GM15510 (cell line): ENCODE results near the gene MXRA7.

Experiments
- POLR2A ChIP-seq: IDR thresholded peaks from 3 replicates; pipeline ENCODE4 v1.6.1; 2011; ENCODE audit warnings: borderline replicate concordance; ENCODE audit not compliant: insufficient read length; ENCODE audit errors: extremely low read depth

Gene MXRA7

DNA sequence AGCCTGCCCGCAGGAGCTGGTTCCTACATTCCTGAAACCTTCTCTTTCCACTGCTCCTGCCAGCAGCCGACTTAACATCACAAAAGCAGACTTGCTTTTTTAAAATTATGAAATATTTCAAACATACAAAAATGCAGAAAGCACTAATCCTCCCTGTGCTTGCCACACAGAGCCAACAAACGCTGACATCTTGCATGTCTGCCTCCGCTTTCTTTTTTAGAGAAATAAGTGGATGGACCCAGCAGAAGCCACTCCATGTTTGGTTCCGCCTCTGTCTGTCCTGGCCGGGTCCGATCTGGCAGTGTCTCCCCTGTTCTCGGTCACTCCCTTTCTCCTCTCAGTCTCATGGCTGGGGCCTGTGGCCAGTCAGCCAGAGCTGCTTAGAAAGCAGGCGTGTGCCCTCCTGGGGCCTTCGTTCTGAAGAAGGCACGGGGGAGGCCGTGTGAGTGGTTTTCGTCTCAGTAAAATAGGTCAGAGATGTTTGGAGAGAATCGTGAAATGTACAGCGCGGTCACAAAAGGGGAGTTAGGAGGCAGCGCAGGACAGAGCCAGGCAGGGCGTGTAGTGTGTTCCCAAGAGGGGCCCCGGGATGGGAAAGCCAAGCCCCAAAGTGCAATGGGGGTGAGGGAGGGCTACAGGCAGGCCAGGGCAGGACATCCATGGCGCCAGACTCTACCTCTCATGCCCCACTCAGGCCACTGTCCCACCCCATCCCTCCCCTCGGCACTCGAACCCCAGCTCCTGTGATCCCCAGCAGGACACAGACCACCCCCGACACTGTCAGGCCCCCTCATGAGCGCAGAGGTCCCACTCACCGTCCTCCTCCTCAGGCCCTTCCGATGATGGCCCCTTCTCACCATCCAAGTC lies 23.2 kb downstream of the MXRA7 start:
- TF ChIP-seq POLR2A: no peak

DNA sequence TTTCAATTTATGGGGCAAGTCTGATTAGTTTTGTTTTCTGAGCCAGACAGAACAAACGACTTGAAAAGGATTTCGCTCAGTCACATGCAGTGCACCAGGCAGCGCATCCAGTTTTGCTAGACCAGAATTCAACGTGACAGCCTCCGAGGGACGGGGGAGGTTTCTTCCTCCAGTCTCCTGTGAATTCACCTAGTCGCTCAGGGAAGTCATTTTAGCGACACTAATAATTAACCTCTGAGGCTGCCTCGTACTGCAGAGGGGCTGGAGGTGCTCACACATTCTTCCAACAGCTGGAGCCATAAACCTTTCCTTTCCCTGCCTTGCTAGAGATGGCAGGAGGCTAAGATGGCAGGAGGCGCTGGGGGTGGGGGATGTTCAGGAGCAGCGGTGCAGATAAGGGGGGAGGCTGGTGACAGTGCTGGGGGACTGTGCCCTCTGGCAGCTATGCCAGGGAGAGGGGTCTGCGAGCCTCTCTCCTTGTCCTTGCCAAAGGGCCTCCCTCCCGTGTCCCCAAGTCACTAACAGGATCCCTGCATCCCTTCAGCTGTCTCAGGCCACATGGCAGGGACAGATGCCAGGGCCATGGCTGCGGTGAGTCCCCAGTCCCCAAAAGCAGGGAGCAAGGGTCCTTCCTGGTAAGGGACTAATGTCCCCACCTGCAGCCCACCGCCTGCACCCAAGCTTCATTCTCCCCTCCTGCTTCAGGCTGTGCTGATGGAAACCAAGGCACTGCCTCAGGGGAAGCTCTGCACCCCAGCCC lies 24.0 kb downstream of the MXRA7 start:
- no peak for TF ChIP-seq POLR2A

DNA sequence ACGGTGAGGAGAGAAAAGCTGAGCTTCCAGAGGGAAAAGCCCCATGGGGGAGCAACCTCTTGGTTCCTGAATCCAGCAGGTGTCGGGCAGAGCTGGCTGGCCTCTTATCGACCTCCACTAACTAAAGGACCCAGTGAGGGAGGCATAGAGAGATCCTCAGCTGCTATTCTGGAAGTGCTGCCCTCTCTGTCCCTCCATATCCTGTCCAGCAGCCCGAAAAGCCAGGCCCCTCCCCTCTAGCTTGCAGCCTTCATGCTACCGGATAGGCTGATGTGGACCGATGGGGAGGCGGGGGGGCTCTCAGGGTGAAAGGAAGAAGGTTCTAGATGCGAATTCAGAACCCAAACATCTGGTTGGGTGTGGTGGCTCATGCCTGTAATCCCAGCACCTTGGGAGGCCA lies 24.9 kb downstream of the MXRA7 start:
- no peak for TF ChIP-seq POLR2A

DNA sequence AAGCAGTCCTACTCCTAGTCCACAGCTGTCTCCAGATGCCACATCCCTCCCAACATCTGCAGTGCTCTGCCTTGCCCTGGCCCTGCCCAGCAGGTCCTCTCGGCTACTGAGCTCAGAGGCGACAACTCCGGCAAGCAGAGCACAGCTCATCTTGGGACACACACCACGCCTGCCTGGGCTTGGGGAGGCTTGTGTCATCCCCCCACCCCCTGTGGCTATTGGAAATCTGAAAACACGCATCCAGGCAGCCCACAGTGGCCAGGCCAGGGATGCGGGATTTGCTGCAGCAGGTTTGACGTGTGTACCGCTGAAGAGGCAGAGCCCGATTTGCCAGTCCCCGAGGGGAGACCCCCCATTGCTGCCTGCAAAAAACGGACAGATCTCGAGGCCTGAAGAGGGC lies 25.4 kb downstream of the MXRA7 start:
- no peak for TF ChIP-seq POLR2A

DNA sequence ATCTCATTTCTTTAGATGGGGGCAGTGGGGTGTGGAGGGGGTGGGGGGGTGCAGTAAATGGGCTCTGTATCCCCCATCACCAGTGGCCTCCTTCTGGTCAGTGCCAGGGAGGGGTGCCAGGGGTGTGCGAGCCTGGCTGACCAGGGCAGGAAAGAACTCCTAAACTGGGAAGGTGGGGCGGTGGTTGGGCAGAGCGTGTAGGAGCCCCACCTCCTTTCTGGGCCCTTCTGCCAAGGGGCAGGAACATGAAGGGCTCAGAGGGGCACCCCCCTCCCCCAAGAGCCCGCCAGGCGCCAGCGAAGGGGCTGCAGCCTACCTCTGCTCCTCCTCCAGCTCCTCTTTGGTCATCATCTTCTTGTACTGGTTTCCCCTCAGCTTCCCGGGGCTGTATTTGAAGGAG lies 26.0 kb downstream of the MXRA7 start:
- TF ChIP-seq POLR2A: no peak

DNA sequence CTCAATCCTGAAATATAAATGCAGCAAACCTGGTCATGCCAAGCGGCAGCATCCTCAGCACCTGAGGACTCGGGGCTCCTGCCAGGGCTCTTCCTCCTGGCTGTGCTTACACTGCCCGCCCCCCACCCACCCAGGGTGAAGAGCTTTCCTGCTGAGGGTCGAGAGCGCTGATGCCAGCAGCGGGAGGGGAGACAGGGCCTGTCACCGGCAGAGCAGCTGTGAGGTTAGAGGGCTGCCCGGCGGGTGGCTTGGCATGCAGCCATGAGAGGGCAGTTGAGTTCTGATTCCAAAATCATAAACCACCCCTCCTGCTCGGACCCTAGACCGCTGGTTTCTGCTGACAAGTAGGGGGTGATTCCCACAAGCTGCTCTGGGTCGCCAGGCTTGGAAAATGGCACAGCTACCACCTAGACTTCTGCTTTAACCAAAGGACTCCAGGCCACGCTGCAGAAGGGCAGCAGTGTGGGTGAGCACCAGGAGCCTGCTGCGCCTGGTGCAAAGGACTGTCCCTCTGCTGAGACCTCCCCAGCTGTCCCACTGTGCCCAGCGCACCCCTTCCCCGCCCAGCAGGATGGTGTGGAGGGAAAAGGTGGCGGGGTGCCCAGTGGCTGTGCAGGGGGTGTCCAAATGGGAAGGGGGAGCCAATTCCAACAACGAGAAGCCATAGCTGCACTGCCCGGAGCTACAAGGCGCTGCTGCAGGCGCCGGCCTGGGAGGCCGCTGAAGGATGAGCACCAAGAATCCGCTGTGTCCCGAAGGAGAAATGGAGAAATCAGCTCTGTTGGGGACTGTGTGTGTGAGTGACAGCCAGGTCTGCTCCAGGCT lies 26.6 kb downstream of the MXRA7 start:
- TF ChIP-seq POLR2A: no peak

DNA sequence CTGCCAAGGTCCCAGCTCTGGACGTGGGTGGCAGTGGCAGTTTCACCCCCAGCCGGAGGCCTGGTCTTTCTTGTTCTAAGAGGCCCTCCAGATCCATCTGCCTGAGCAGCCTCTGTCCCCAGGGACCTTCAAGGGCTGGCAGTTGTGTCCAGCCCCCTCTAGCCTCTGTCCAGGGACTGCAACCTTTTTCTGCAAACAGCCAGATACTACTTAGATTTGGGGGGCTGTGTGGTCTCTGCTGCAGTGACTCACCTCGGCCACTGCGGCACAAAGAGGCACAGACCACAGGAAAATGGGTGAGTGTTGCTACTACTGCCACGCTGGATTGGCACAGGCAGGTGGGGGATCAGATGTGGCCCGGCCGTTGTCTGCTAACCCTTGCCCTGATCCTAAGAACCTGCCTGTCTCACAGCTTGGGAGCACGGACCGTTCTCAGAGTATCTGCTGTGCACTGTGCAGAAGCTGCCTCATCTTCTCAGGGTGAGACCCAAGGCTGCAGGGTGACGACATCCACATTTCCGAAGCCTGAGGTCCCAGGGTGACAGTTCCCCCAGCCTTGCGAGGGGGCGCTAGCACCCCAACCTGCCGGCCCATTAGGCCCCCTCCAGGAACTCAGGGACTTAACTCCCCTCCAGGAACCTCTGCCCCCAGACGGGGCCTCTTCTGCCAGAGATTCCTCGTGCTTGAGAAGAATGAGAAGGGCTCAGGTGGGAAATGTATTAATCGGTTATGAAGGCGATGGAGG lies 27.6 kb downstream of the MXRA7 start:
- no peak for TF ChIP-seq POLR2A

DNA sequence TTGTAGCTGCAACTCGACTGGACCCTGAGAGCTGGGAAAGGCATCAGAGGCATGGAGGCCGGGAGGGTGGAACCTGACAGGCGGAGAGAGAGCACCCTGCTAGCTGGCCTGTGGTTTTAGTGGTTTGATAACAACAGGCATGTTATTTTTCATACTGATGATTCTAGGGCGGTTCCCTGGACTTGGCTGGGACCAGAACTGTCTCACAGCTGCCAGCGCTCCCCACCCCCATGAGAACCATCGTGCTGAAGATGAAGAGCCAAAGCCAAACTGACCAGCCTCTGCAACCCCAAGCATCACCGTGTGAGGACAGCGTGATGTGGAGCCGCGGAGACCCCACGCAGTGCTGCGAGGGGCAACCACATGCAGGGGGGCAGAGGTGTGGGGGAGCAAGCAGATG lies 28.5 kb downstream of the MXRA7 start:
- TF ChIP-seq POLR2A: no peak

DNA sequence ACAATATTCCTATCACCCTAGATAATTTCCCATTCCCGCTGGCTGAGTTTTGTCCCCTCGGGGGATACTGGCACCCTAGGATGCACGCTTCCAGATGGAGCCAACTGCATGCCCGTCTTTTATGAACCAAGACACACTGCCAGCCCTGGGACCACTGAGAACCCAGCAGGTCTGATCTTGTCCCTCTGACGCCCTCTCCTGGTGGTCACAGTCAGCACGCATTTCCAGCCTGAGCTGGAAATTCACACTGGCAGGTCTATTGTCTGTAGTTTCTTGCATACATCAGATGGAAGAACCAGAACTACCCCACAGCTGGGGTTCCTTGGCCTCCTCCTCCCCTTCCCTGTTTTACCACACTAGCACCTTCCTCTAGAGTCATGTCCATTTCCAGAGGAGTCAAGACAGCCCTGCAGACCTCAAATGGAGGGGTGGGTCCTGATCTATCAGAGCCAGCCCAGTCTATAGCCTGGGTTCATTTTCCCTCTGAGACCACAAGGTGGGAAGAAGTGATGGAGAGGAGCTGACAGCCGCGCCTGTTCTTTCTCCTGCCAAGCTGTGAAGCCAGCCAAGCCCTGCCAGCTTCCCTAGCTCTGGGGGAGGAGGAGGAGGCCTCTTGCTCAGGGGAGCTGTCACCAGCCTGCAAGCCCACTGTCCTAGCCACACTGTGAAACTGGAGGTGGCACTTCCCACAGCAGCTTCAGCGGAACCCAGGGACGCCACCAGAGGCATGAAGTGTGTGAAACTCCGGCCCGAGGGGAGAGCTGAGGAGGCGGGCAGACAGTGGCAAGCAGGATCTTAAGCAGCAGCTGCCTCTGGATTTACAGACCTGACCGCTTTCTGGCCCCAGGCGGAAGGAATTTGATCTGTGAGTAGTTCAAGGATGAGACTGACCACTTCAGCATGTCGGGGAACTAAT lies 29.3 kb downstream of the MXRA7 start:
- no peak for TF ChIP-seq POLR2A

DNA sequence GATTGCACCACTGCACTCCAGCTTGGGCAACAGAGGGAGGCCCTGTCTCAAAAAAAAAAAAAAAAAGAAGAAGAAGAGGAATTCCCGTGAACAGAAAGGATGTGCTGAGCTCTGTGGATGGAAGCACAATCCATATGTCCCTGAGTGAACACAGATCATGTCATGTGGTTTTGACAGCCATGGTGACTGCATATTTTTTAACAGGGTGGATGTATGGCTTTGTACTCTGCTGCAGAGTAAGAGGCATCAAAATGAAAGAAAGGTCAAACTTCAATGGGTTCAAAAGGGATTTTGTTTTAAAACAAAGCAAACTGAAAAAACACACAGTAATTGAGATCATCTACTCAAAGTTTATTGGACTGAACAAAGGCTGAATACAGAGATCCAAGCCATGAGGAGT lies 31.5 kb downstream of the MXRA7 start:
- no peak for TF ChIP-seq POLR2A

DNA sequence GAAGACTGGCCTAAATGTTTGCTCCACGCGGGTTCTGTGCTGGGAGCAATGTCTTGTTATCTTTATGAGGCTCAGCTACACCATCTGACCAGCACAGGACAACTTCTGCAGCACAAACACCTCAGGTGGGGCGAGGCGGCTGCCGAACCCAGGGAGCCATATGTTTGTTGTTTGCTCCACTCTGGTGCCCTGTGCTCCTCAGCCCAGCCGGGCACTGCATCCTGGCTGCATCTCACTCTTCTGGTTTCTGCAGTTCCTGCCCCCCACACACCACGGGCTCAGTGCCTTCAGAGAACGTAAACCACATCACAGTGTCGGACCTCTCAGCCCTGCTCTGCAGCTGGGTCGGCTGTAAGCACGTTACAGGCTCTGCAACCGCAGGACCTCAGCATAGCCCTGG lies 32.4 kb downstream of the MXRA7 start:
- no peak for TF ChIP-seq POLR2A

DNA sequence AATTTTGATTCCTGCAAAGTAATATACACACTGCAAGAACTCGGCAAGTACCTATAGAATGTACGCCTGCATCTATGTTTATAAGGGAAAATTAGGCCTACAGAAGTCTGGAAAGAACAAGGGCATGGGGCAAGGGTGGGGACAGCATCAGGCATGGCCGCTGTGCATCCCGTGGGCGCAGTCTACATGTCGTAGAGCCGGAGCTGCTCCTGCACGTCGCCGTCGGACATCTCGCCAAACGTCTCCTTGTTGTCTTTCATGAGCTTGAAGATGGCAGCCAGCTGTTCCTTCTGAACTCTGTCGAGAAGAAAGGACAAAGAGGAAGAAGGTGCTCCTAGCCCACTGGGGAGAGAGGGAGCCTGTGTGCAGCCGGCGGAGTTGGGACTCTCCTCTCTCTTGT lies 33.4 kb downstream of the MXRA7 start:
- no peak for TF ChIP-seq POLR2A

DNA sequence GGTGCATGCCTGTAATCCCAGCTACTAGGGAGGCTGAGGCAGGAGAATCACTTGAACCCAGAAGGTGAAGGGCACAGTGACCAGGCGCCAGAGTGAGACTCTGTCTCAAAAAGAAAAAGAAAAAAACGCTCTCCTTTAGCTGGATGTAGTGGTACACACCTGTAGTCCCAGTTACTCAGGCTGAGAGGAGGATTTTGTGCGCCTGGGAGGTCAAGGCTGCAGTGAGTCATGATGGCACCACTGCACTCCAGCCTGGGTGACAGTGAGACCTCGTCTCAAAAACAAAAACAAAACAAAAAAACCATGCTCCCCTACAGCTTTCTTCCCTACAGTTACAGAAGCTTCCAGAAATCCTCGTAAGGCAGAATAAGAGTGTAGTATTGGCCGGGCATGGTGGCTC lies 34.1 kb downstream of the MXRA7 start:
- TF ChIP-seq POLR2A: no peak
